Stimulated activated naive CD4-positive, alpha-beta T cell (primary cell): ENCODE results near the gene CALD1.

Experiments
- DNase-seq, 6 experiments: peaks; one replicate each; lab custom pipeline; 2025; lab: John Stamatoyannopoulos, UW

Gene CALD1

GRCh38 chr7:134787064-134787463 is 7.6 kb downstream of the CALD1 start:
- DNase-seq, result no peak

GRCh38 chr7:134787720-134788119 is 8.3 kb downstream of the CALD1 start:
- DNase-seq, result no peak

- no peak for DNase-seq
Observed at GRCh38 chr7:134788191-134788590, 8.8 kb downstream of the CALD1 start.

GRCh38 chr7:134789967-134790685 is 10.7 kb downstream of the CALD1 start:
- DNase-seq, result no peak

- no peak for DNase-seq
Observed at GRCh38 chr7:134792968-134793367, 13.5 kb downstream of the CALD1 start.

GRCh38 chr7:134795231-134795630 is 15.8 kb downstream of the CALD1 start:
- DNase-seq, result no peak

GRCh38 chr7:134798155-134798554 is 18.7 kb downstream of the CALD1 start:
- no peak for DNase-seq

- DNase-seq, result no peak
Observed at GRCh38 chr7:134799377-134799776, 19.9 kb downstream of the CALD1 start.

GRCh38 chr7:134802762-134803161 is 23.3 kb downstream of the CALD1 start:
- no peak for DNase-seq

GRCh38 chr7:134804351-134804750 is 24.9 kb downstream of the CALD1 start:
- DNase-seq, result no peak

- DNase-seq, result no peak
Observed at GRCh38 chr7:134804854-134805253, 25.4 kb downstream of the CALD1 start.

GRCh38 chr7:134806197-134806596 is 26.8 kb downstream of the CALD1 start:
- DNase-seq, result no peak

- DNase-seq, result no peak
Observed at GRCh38 chr7:134809616-134810015, 30.2 kb downstream of the CALD1 start.

GRCh38 chr7:134811765-134812164 is 32.3 kb downstream of the CALD1 start:
- no peak for DNase-seq

- DNase-seq, result no peak
Observed at GRCh38 chr7:134813663-134814396, 34.4 kb downstream of the CALD1 start.

- DNase-seq, result no peak
Observed at GRCh38 chr7:134814730-134815364, 35.4 kb downstream of the CALD1 start.

GRCh38 chr7:134818613-134819345 is 39.3 kb downstream of the CALD1 start:
- no peak for DNase-seq

- no peak for DNase-seq
Observed at GRCh38 chr7:134819401-134819800, 40.0 kb downstream of the CALD1 start.

GRCh38 chr7:134820295-134820694 is 40.9 kb downstream of the CALD1 start:
- no peak for DNase-seq

- no peak for DNase-seq
Observed at GRCh38 chr7:134820778-134821177, 41.3 kb downstream of the CALD1 start.

GRCh38 chr7:134823400-134823799 is 44.0 kb downstream of the CALD1 start:
- DNase-seq, result no peak

- DNase-seq, result no peak
Observed at GRCh38 chr7:134825666-134826065, 46.2 kb downstream of the CALD1 start.
